ENCODE data around the gene MAP3K6. TPM values are rescaled to one million over a fixed set of nuclear protein-coding genes. Genes with fewer than 3 reads are reported as not detected.

Gene MAP3K6
- total RNA-seq, 2 donors from 2014 or later: 7.3 to 15.2 TPM

- Mint-ChIP-seq H3K9me3 (no peaks in the 10 kb centered on the region), H3K4me3 (no peak overlapping the region), H3K27ac (peak overlapping the region; percentile 33), H3K27me3 (no peaks in the 10 kb centered on the region), H3K4me1 (peaks cover 5% of the 10 kb centered on the region), H3K36me3 (ENCODE audit: low read depth) (peaks cover 74% of the 10 kb centered on the region)
- ATAC-seq (replicated peaks): no peak
Measured at GRCh38 chr1:27331426-27331825, 35.3 kb downstream of the MAP3K6 start.

- peak overlapping the region; percentile 56 for H3K27ac Mint-ChIP-seq
- no peak overlapping the region for H3K4me3 Mint-ChIP-seq
- H3K4me1 Mint-ChIP-seq: peaks cover 9% of the 10 kb centered on the region
- H3K36me3 Mint-ChIP-seq (ENCODE audit: low read depth): peaks cover 74% of the 10 kb centered on the region
- H3K27me3 Mint-ChIP-seq: no peaks in the 10 kb centered on the region
- ATAC-seq (replicated peaks): no peak
- H3K9me3 Mint-ChIP-seq: no peaks in the 10 kb centered on the region
Measured at GRCh38 chr1:27330786-27331185, 36.0 kb downstream of the MAP3K6 start.

- H3K27me3 Mint-ChIP-seq: no peaks in the 10 kb centered on the region
- ATAC-seq (replicated peaks): no peak
- no peaks in the 10 kb centered on the region for H3K9me3 Mint-ChIP-seq
- no peak overlapping the region for H3K4me3 Mint-ChIP-seq
- peaks cover 22% of the 10 kb centered on the region for H3K4me1 Mint-ChIP-seq
- peaks cover 77% of the 10 kb centered on the region for H3K36me3 Mint-ChIP-seq (ENCODE audit: low read depth)
- H3K27ac Mint-ChIP-seq: peak overlapping the region; percentile 7
Measured at GRCh38 chr1:27327964-27328363, 38.8 kb downstream of the MAP3K6 start.

GRCh38 chr1:27325286-27325685, 41.5 kb downstream of the MAP3K6 start:
- H3K4me3 Mint-ChIP-seq: no peak overlapping the region
- H3K27me3 Mint-ChIP-seq: no peaks in the 10 kb centered on the region
- H3K9me3 Mint-ChIP-seq: no peaks in the 10 kb centered on the region
- H3K27ac Mint-ChIP-seq: no peak overlapping the region
- H3K4me1 Mint-ChIP-seq: peaks cover 22% of the 10 kb centered on the region
- H3K36me3 Mint-ChIP-seq (ENCODE audit: low read depth): peaks cover 59% of the 10 kb centered on the region
- ATAC-seq (replicated peaks): no peak

- Mint-ChIP-seq H3K4me1 (peaks cover 18% of the 10 kb centered on the region), H3K36me3 (ENCODE audit: low read depth) (peaks cover 41% of the 10 kb centered on the region), H3K9me3 (no peaks in the 10 kb centered on the region), H3K4me3 (peak overlapping the region; percentile 91), H3K27me3 (peaks cover 8% of the 10 kb centered on the region), H3K27ac (peak overlapping the region; percentile 92)
- no peak for ATAC-seq (replicated peaks)
Measured at GRCh38 chr1:27322569-27323240, 44.1 kb downstream of the MAP3K6 start.

- Mint-ChIP-seq H3K4me1 (peaks cover 18% of the 10 kb centered on the region), H3K4me3 (peak within 1 kb of the TSS; percentile 91), H3K36me3 (ENCODE audit: low read depth) (peaks cover 39% of the 10 kb centered on the region), H3K27me3 (peaks cover 8% of the 10 kb centered on the region), H3K9me3 (no peaks in the 10 kb centered on the region), H3K27ac (peak within 1 kb of the TSS; percentile 92)
- peak; percentile 99 for ATAC-seq (replicated peaks)
Measured at GRCh38 chr1:27321813-27322568, 44.8 kb downstream of the MAP3K6 start, which contains the start of gene TMEM222. Gene TMEM222 (plus strand): TSS chr1:27322163. CDS start chr1:27322198, 35 bp downstream.

- H3K27ac Mint-ChIP-seq: no peak overlapping the region
Measured at GRCh38 chr1:27318596-27318995, 48.2 kb downstream of the MAP3K6 start.

GRCh38 chr1:27318136-27318535, 48.6 kb downstream of the MAP3K6 start:
- Mint-ChIP-seq H3K9me3 (no peaks in the 10 kb centered on the region), H3K4me1 (no peaks in the 10 kb centered on the region), H3K4me3 (no peak overlapping the region), H3K36me3 (ENCODE audit: low read depth) (peaks cover under 1% of the 10 kb centered on the region), H3K27ac (peak overlapping the region; percentile 54), H3K27me3 (peaks cover 8% of the 10 kb centered on the region)
- ATAC-seq (replicated peaks): no peak

More at GRCh38 chr1:27318596-27318995, 48.2 kb downstream of the MAP3K6 start:
- Mint-ChIP-seq H3K4me1 (peaks cover 2% of the 10 kb centered on the region), H3K4me3 (no peak overlapping the region), H3K36me3 (ENCODE audit: low read depth) (peaks cover 5% of the 10 kb centered on the region), H3K27me3 (peaks cover 8% of the 10 kb centered on the region), H3K9me3 (no peaks in the 10 kb centered on the region)
- ATAC-seq (replicated peaks): no peak

GRCh38 chr1:27316860-27317259, 49.9 kb downstream of the MAP3K6 start:
- no peaks in the 10 kb centered on the region for H3K4me1 Mint-ChIP-seq
- no peaks in the 10 kb centered on the region for H3K9me3 Mint-ChIP-seq
- no peak overlapping the region for H3K4me3 Mint-ChIP-seq
- no peak overlapping the region for H3K27ac Mint-ChIP-seq
- H3K36me3 Mint-ChIP-seq (ENCODE audit: low read depth): no peaks in the 10 kb centered on the region
- ATAC-seq (replicated peaks): no peak
- H3K27me3 Mint-ChIP-seq: peaks cover 8% of the 10 kb centered on the region

- no peaks in the 10 kb centered on the region for H3K36me3 Mint-ChIP-seq (ENCODE audit: low read depth)
- H3K9me3 Mint-ChIP-seq: no peaks in the 10 kb centered on the region
- no peaks in the 10 kb centered on the region for H3K4me1 Mint-ChIP-seq
- H3K27ac Mint-ChIP-seq: no peak overlapping the region
- H3K27me3 Mint-ChIP-seq: peaks cover 6% of the 10 kb centered on the region
- ATAC-seq (replicated peaks): no peak
- H3K4me3 Mint-ChIP-seq: no peak overlapping the region
Measured at GRCh38 chr1:27314737-27315136, 52.0 kb downstream of the MAP3K6 start.

- H3K4me1 Mint-ChIP-seq: no peaks in the 10 kb centered on the region
- no peaks in the 10 kb centered on the region for H3K9me3 Mint-ChIP-seq
- H3K27me3 Mint-ChIP-seq: peaks cover 4% of the 10 kb centered on the region
- no peak overlapping the region for H3K4me3 Mint-ChIP-seq
- H3K27ac Mint-ChIP-seq: no peak overlapping the region
- no peaks in the 10 kb centered on the region for H3K36me3 Mint-ChIP-seq (ENCODE audit: low read depth)
- ATAC-seq (replicated peaks): no peak
Measured at GRCh38 chr1:27314169-27314568, 52.6 kb downstream of the MAP3K6 start.

- ATAC-seq (replicated peaks): no peak
- Mint-ChIP-seq H3K9me3 (no peaks in the 10 kb centered on the region), H3K27ac (no peak overlapping the region), H3K27me3 (no peaks in the 10 kb centered on the region), H3K4me1 (no peaks in the 10 kb centered on the region), H3K4me3 (no peak overlapping the region), H3K36me3 (ENCODE audit: low read depth) (no peaks in the 10 kb centered on the region)
Measured at GRCh38 chr1:27307874-27308598, 58.7 kb downstream of the MAP3K6 start.

- H3K9me3 Mint-ChIP-seq: no peaks in the 10 kb centered on the region
- H3K4me3 Mint-ChIP-seq: no peak overlapping the region
- H3K4me1 Mint-ChIP-seq: no peaks in the 10 kb centered on the region
- no peaks in the 10 kb centered on the region for H3K36me3 Mint-ChIP-seq (ENCODE audit: low read depth)
- no peaks in the 10 kb centered on the region for H3K27me3 Mint-ChIP-seq
- no peak for ATAC-seq (replicated peaks)
- H3K27ac Mint-ChIP-seq: no peak overlapping the region
Measured at GRCh38 chr1:27306892-27307761, 59.6 kb downstream of the MAP3K6 start.

GRCh38 chr1:27306071-27306470, 60.7 kb downstream of the MAP3K6 start:
- Mint-ChIP-seq H3K36me3 (ENCODE audit: low read depth) (no peaks in the 10 kb centered on the region), H3K4me3 (no peak overlapping the region), H3K9me3 (no peaks in the 10 kb centered on the region), H3K4me1 (no peaks in the 10 kb centered on the region), H3K27ac (no peak overlapping the region), H3K27me3 (no peaks in the 10 kb centered on the region)
- ATAC-seq (replicated peaks): no peak
